Brain microvascular endothelial cell (primary cell): ENCODE results near the gene ARFRP1.
"Not testable (repeated sequence)": the region's sequence is repeated elsewhere in the genome, so short reads cannot be mapped to it uniquely, and the experiment has no call there.

Experiments used
- DNase-seq: peaks from one replicate; pipeline ENCODE4 v3.0.0-alpha.2; 2020
- H3K27ac ChIP-seq: fragments of 250-450 bp; sonication (Bioruptor Pico); 2 replicates; pipeline ENCODE4 v1.5.1; 2020; ENCODE audit warnings: mild to moderate bottlenecking, moderate library complexity
- H3K27me3 ChIP-seq: fragments of 250-450 bp; sonication (Bioruptor Pico); replicated peaks from 2 replicates; pipeline ENCODE4 v1.5.1; 2020; ENCODE audit warnings: mild to moderate bottlenecking
- H3K36me3 ChIP-seq: fragments of 250-450 bp; sonication (Bioruptor Pico); replicated peaks from 2 replicates; pipeline ENCODE4 v1.5.1; 2020; ENCODE audit warnings: mild to moderate bottlenecking
- H3K4me3 ChIP-seq: 2 replicates; pipeline ENCODE4 v1.5.1; 2011; ENCODE audit warnings: low read depth, mild to moderate bottlenecking, control low read depth, low read length, moderate library complexity
- CTCF ChIP-seq: IDR thresholded peaks from 2 replicates; pipeline ENCODE4 v1.5.1; 2011; ENCODE audit warnings: low read depth, mild to moderate bottlenecking, moderate library complexity, low read length, control low read depth, inconsistent platforms; ENCODE audit errors: missing control alignments
- in situ Hi-C: cut with HindIII; loops from 2 replicates; pipeline ENCODE4 v1.10.0; 2017; ENCODE audit warnings: low sequenced_read_pairs, low pct_ligation_motif_present

ARFRP1 gene

DNA sequence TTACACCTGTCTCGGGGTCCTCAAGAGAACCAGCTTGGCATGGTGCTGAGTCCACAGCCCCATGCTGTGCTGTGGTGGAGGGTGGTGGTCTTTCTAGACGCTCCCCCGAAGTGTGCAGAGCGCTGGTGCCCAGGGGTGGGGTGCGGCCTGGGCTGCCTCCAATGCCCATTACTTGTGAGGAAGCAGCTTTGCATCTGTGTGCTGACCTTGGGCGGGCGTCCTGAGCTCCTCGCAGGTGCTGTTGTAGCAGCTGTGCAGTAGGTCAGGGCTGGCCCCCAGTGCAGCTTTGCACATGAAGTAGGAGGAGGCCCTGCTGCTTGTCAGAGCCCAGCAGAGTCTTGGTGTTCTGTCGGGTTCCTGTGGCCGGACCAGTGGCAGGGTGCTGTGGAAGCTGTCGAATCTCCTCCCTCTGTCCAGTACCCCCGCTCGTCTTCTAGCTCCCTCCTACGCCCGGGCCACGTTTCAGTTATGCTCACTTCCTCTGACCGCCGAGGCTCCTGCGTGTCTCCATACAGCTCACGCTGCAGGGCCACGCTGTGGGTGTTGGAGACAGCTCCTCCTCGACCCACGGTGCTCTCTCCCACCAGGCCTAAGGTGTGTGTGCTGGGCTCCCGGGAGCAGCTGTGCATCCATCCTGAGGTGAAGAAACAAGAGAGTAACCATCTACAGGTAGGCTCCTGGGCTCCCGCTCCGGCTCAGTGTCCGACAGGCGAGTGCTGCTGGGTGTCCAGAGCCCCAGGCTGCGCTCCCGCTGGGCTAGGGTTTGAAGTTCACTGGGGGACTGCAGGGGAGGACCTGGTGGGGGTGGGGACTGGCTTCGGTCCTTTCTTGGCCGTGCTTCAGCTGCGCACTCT is 45.6 kb downstream of the ARFRP1 start:
- in situ Hi-C loops, result no loop called here
- no peaks in the 10 kb centered on the region for H3K27me3 ChIP-seq
- no peak overlapping the region for H3K27ac ChIP-seq
- H3K36me3 ChIP-seq, result peaks cover 17% of the 10 kb centered on the region
- DNase-seq, result no peak
- TF ChIP-seq CTCF, result no peak
- H3K4me3 ChIP-seq, result no peak overlapping the region

GRCh38 chr20:63661108-63661507 is 46.7 kb downstream of the ARFRP1 start:
- H3K27ac ChIP-seq, result no peak overlapping the region
- H3K27me3 ChIP-seq, result no peaks in the 10 kb centered on the region
- H3K36me3 ChIP-seq, result peaks cover 15% of the 10 kb centered on the region
- no peak overlapping the region for H3K4me3 ChIP-seq
- TF ChIP-seq CTCF, result no peak
- DNase-seq, result no peak
- in situ Hi-C loops, result no loop called here

- DNase-seq, result no peak
- no peak overlapping the region for H3K27ac ChIP-seq
- H3K27me3 ChIP-seq, result no peaks in the 10 kb centered on the region
- no peak overlapping the region for H3K4me3 ChIP-seq
- peaks cover 15% of the 10 kb centered on the region for H3K36me3 ChIP-seq
- TF ChIP-seq CTCF, result no peak
- in situ Hi-C loops, result no loop called here
These were observed 47.2 kb downstream of the ARFRP1 start for GRCh38 chr20:63660622-63661021.

DNA sequence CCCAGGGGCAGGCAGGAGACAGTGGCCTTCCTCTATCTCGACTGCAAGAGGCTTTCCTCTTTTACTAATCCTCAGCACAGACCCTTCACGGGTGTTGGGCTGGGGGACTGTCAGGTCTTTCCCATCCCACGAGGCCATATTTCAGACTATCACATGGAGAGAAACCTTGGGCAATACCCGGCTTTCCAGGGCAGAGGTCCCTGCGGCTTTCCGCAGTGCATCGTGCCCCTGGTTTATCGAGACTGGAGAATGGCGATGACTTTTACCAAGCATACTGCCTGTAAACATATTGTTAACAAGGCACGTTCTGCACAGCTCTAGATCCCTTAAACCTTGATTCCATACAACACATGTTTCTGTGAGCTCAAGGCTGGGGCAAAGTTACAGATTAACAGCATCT is 47.6 kb downstream of the ARFRP1 start:
- H3K27ac ChIP-seq, H3K27me3 ChIP-seq, DNase-seq, H3K4me3 ChIP-seq, in situ Hi-C loops: not testable (repeated sequence)
- peaks cover 13% of the 10 kb centered on the region for H3K36me3 ChIP-seq

- DNase-seq, result no peak
- H3K36me3 ChIP-seq, result peaks cover 12% of the 10 kb centered on the region
- no peak overlapping the region for H3K27ac ChIP-seq
- no peaks in the 10 kb centered on the region for H3K27me3 ChIP-seq
- peak overlapping the region; percentile 90 for H3K4me3 ChIP-seq
- in situ Hi-C loops, result no loop called here
- no peak for TF ChIP-seq CTCF
These were observed 48.4 kb downstream of the ARFRP1 start for GRCh38 chr20:63659370-63659769.

DNA sequence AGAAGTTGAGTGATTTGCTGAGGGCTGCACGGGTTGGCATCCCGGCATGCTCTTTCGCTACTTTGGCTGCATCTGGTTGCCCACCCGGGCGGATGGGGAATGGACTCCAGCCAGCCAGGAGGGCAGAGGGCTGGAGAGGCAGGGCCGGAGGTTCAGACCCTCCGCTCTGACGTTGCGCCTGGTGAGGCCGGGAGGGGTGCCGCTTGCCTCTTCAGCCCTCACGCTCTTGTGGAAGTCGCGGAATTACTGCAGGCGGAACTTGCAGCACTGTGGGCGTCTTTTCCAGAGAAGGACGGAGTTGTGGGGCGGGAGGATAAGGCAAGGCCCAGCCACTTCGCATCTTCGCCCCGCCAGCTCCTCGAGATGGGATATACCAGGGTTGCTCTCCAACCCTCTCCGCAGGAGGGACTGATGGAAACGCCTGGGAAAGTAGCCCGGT is 49.0 kb downstream of the ARFRP1 start:
- H3K27me3 ChIP-seq, result no peaks in the 10 kb centered on the region
- no peak for TF ChIP-seq CTCF
- in situ Hi-C loops, result no loop called here
- H3K27ac ChIP-seq, result peak overlapping the region; percentile 30
- peak overlapping the region; percentile 90 for H3K4me3 ChIP-seq
- DNase-seq, result peak; percentile 20
- H3K36me3 ChIP-seq, result peaks cover 11% of the 10 kb centered on the region
